AG09319 (cell line): ENCODE data around the gene SELE.

Experiments
- DNase-seq: peaks from one replicate; pipeline ENCODE4 v3.0.0-alpha.2; 2010; ENCODE audit warnings: low read depth; ENCODE audit errors: extremely low read depth
- TF ChIP-seq, protein P1 (sequence below): IDR thresholded peaks from 2 replicates; pipeline ENCODE4 v1.5.1; 2011; ENCODE audit warnings: low read depth, mild to moderate bottlenecking, inconsistent platforms, low read length, moderate library complexity

SELE gene

DNA sequence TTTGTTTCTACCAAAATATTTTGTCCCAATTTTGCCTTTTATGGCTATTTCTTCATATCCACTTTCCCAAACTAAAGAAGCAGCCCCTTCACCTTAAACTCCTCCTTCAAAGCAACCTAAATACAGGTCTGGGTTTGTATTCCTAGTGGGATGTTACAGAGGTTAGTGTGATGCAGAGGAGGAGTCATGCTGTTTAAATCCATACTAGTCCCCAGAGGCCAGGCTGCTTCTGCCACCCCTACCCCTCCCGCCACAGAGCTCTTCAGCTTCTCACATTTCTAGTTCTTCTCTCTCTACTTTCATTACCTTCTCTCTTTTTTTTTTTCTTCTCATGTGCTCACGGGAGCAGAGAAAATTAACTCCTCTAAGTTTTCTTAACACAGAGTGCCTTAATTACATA is 51.8 kb downstream of the SELE start:
- TF ChIP-seq, protein P1, sequence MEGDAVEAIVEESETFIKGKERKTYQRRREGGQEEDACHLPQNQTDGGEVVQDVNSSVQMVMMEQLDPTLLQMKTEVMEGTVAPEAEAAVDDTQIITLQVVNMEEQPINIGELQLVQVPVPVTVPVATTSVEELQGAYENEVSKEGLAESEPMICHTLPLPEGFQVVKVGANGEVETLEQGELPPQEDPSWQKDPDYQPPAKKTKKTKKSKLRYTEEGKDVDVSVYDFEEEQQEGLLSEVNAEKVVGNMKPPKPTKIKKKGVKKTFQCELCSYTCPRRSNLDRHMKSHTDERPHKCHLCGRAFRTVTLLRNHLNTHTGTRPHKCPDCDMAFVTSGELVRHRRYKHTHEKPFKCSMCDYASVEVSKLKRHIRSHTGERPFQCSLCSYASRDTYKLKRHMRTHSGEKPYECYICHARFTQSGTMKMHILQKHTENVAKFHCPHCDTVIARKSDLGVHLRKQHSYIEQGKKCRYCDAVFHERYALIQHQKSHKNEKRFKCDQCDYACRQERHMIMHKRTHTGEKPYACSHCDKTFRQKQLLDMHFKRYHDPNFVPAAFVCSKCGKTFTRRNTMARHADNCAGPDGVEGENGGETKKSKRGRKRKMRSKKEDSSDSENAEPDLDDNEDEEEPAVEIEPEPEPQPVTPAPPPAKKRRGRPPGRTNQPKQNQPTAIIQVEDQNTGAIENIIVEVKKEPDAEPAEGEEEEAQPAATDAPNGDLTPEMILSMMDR: no peak
- no peak for DNase-seq

DNA sequence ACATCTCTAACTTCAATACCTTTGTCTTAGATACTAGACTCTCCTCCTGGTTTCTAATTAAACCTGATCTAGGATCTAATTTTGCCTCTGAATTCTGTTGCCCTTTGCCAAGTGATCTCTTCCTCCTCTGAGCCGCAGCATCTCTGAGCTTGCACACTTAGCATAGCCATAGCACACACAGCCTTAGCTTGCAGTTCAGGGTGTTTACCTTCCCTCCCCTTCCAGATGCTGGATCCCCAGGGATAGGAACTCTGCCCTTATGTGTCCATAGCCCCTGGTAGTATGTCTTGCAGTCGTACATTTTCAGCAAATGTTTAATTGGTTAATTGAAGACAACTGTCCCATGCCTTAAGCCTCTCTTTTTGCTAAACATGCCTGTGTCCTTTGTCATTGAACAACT is 52.7 kb downstream of the SELE start:
- no peak for DNase-seq
- TF ChIP-seq, protein P1: no peak

DNA sequence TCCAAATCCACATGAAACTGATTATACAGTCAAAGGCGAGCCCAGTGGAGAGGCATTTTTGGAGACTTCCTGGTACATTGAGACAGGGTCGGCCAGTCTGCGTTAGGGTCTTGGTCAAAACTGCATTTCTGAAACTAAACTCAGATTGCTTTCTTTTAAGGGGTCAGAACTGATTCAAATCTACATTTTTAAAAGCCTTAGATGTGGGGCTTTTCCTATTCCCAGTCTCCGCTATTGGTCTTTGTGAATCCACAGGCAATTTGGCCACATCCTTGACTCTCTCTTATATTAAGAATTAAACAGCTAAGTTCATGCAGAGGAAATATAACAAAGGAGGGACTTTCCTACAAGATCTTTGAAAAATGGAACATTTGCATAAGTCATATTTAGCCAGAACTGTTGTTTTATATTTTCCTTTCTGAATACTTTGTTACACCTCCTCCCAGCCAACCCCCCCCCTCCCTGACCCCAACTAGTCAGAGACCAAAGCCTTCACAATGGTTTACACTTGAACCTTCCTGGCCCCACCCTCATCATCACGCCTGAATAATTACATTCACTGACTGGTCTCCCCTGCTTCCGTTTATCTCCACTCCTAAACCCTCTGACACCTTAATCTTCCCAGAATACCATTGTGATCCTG is 53.4 kb downstream of the SELE start:
- DNase-seq: no peak
- TF ChIP-seq, protein P1: no peak

DNA sequence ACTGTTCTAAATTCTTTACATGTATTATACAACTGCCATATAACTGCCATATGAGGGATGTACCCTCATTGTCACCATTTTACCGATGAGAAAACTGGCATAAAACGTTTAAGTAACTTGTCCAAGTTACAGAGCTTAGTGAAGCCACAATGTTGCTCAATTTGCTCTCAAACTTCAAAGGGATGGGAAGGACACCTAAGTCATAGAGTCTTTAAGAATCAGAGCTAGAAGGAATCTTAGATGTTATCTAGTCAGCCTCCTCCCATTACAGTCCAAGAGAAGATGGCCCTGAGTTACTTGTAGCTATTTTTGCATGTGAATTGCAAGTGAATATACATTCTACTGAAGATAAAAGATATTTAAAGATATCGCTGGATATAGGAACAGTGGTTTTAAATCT is 54.2 kb downstream of the SELE start:
- no peak for DNase-seq
- TF ChIP-seq, protein P1: no peak

DNA sequence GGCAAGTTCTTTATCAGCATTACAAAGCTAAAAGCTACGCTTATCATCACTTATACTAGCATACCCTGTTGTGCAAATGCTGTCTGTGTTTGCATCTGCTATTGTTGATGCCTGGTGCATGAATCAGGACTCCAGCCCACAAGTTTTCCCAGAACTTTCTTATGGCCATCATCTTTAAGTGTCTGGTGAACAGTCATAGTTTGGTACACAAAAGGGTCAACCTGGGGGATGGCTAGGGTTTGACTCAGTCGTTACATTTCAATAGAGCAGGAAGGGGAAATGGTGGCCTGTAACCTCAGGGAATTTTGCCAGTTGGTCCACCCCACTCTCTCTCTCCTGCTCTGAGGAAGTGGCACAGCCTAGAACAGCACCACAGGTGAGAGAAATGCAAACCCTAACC is 57.9 kb downstream of the SELE start:
- no peak for DNase-seq
- TF ChIP-seq, protein P1: no peak
